CD14-positive monocyte (primary cell): ENCODE measurements around the gene UFSP2. TPM values are rescaled to one million over a fixed set of nuclear protein-coding genes. Genes with fewer than 3 reads are reported as not detected.

ENCODE experiments used
- DNase-seq, 3 donors: peaks; one replicate each; pipeline ENCODE4 v3.0.0-alpha.2; 2011 to 2022
- H2AFZ ChIP-seq: 2 replicates; pipeline ENCODE4 v1.6.0; 2012; ENCODE audit warnings: mild to moderate bottlenecking, low read depth, low read length, inconsistent platforms; ENCODE audit not compliant: insufficient read depth, poor library complexity, severe bottlenecking
- H3K27ac ChIP-seq, 2 donors: 1 replicate in 1 of 2; 2 replicates in 1 of 2; pipeline ENCODE4 v1.5.1; 2012 to 2013; ENCODE audit warnings: low read length in 2 of 2, control low read depth in 1 of 2, inconsistent platforms in 1 of 2, low read depth in 1 of 2, mild to moderate bottlenecking in 1 of 2
- H3K27me3 ChIP-seq, 2 donors: one replicate each; pipeline versions ENCODE4 v1.6.0 to v1.6.1; 2011 to 2013; ENCODE audit warnings: low read length in 2 of 2; ENCODE audit not compliant: control insufficient read depth in 2 of 2, insufficient read depth in 2 of 2
- H3K36me3 ChIP-seq, 2 donors: replicated peaks in 1 of 2; 1 replicate in 1 of 2; 2 replicates in 1 of 2; pipeline versions ENCODE4 v1.5.1 to v1.6.1; 2012 to 2013; ENCODE audit warnings: low read length in 2 of 2, control low read depth in 1 of 2, inconsistent platforms in 1 of 2, mild to moderate bottlenecking in 1 of 2; ENCODE audit not compliant: insufficient read depth in 2 of 2, control insufficient read depth in 1 of 2
- H3K4me1 ChIP-seq, 2 donors: 1 replicate in 1 of 2; 2 replicates in 1 of 2; pipeline versions ENCODE4 v1.5.1 to v1.6.1; 2012 to 2013; ENCODE audit warnings: low read length in 2 of 2, control low read depth in 1 of 2, inconsistent platforms in 1 of 2, mild to moderate bottlenecking in 1 of 2, moderate library complexity in 1 of 2; ENCODE audit not compliant: insufficient read depth in 2 of 2, control insufficient read depth in 1 of 2
- H3K4me2 ChIP-seq: replicated peaks from 2 replicates; pipeline ENCODE3; 2012; ENCODE audit warnings: low read length, moderate library complexity, mild to moderate bottlenecking; ENCODE audit not compliant: poor library complexity, severe bottlenecking; ENCODE audit errors: extremely low read depth
- H3K4me3 ChIP-seq, 3 experiments: fragments of 200-600 bp in 1 of 3; sonication (generic) in 1 of 3; replicated peaks in 1 of 3; 1 replicate in 2 of 3; 2 replicates in 1 of 3; pipeline ENCODE4 v1.5.1; 2011 to 2013; ENCODE audit warnings: low read length in 3 of 3, mild to moderate bottlenecking in 3 of 3, control low read depth in 2 of 3, low read depth in 2 of 3, inconsistent platforms in 1 of 3, moderate library complexity in 1 of 3
- H3K79me2 ChIP-seq: 2 replicates; pipeline ENCODE4 v1.6.0; 2012; ENCODE audit warnings: mild to moderate bottlenecking, control low read depth, inconsistent platforms, low read length, moderate library complexity; ENCODE audit not compliant: insufficient read depth
- H3K9ac ChIP-seq: 2 replicates; pipeline ENCODE4 v1.6.0; 2017; ENCODE audit warnings: low read length, mild to moderate bottlenecking; ENCODE audit not compliant: insufficient read depth, poor library complexity, severe bottlenecking
- H3K9me3 ChIP-seq, 2 donors: replicated peaks in 1 of 2; 1 replicate in 1 of 2; 2 replicates in 1 of 2; pipeline versions ENCODE4 v1.5.1 to v1.6.1; 2012 to 2013; ENCODE audit warnings: low read length in 2 of 2, control low read depth in 1 of 2; ENCODE audit not compliant: control insufficient read depth in 1 of 2, insufficient read depth in 1 of 2
- H4K20me1 ChIP-seq: 2 replicates; pipeline ENCODE4 v1.6.0; 2012; ENCODE audit warnings: mild to moderate bottlenecking, low read length, control low read depth, moderate library complexity; ENCODE audit not compliant: insufficient read depth
- H3K27ac Mint-ChIP-seq, 7 donors: one replicate each; pipeline ENCODE4 v1.8.0; 2020; ENCODE audit warnings: mild to moderate bottlenecking in 7 of 7, mixed read lengths in 7 of 7, moderate library complexity in 6 of 7, inconsistent platforms in 2 of 7
- H3K27me3 Mint-ChIP-seq, 3 donors: one replicate each; pipeline ENCODE4 v1.8.0; 2021 to 2022; ENCODE audit warnings: low read depth in 3 of 3, mild to moderate bottlenecking in 3 of 3, mixed read lengths in 3 of 3, moderate library complexity in 3 of 3, inconsistent platforms in 1 of 3
- H3K36me3 Mint-ChIP-seq, 2 donors: one replicate each; pipeline ENCODE4 v1.8.0; 2020; ENCODE audit warnings: mixed read lengths in 2 of 2, inconsistent platforms in 1 of 2, mild to moderate bottlenecking in 1 of 2
- H3K4me1 Mint-ChIP-seq: one replicate; pipeline ENCODE4 v1.8.0; 2020; ENCODE audit warnings: mild to moderate bottlenecking, mixed read lengths
- H3K4me3 Mint-ChIP-seq, 2 donors: one replicate each; pipeline ENCODE4 v1.8.0; 2020; ENCODE audit warnings: mild to moderate bottlenecking in 2 of 2, mixed read lengths in 2 of 2, moderate library complexity in 1 of 2
- H3K9me3 Mint-ChIP-seq, 7 donors: one replicate each; pipeline ENCODE4 v1.8.0; 2020 to 2022; ENCODE audit warnings: mixed read lengths in 7 of 7, mild to moderate bottlenecking in 6 of 7, moderate library complexity in 6 of 7, inconsistent platforms in 2 of 7
- CTCF ChIP-seq: fragments of 200-600 bp; IDR thresholded peaks from one replicate; pipeline ENCODE4 v1.8.0; 2022; ENCODE audit warnings: antibody characterized with exemption, mild to moderate bottlenecking
- WGBS: methylation state at CpG from one replicate; pipeline ENCODE4 v1.1.5; 2013; ENCODE audit warnings: missing lambda C conversion rate; ENCODE audit not compliant: insufficient coverage; 5-methylcytosine and 5-hydroxymethylcytosine counted together
- intact Hi-C, 2 donors: fragments of 100-400 bp; cut with micrococcal nuclease; formaldehyde crosslinking; loops; one replicate each; pipeline versions ENCODE4 v1.15.0 to v1.15.1; 2023
- polyA plus RNA-seq, 3 donors: library from polyadenylated mRNA; depleted of rRNA in 1 of 3; unstranded in 2 of 3; stranded (reverse) in 1 of 3; fragments of 300-500 nt in 2 of 3; fragments of >200 nt in 1 of 3; fragmentation: Illumina TruSeq in 2 of 3; gene quantifications; 1 replicate in 2 of 3; 2 replicates in 1 of 3; pipeline ENCODE4 v1.2.3, GENCODE V29; 2012 to 2021

The UFSP2 gene
- polyA plus RNA-seq, 3 donors, result 6.8 to 23.5 (median 13.8) TPM

- no peak overlapping the region for H3K9ac ChIP-seq
- H3K27ac Mint-ChIP-seq, result peak overlapping the region; percentile 66 to 85 (median 73)
- 52% methylated on average over 4 of the region's 6 CpGs for WGBS
- peak; percentile 40 to 61 (median 50) for DNase-seq
- no peak overlapping the region for H3K4me2 ChIP-seq
- TF ChIP-seq CTCF, result no peak
- H4K20me1 ChIP-seq, result no peaks in the 10 kb centered on the region
- intact Hi-C loops, result no loop called here
- H3K9me3 ChIP-seq, result no peaks in the 10 kb centered on the region
- peaks cover 0 to 3% (median 1%) of the 10 kb centered on the region in 7 donors for H3K9me3 Mint-ChIP-seq
- peak overlapping the region in 1 of 2 donors; percentile 70 for H3K27ac ChIP-seq
- no peak overlapping the region for H3K4me3 Mint-ChIP-seq
- no peak overlapping the region for H2AFZ ChIP-seq
- H3K4me1 Mint-ChIP-seq, result peaks cover 12% of the 10 kb centered on the region
- H3K27me3 ChIP-seq, result no peaks in the 10 kb centered on the region
- peaks cover 53 to 77% of the 10 kb centered on the region in 2 donors for H3K36me3 Mint-ChIP-seq
- H3K4me1 ChIP-seq, result peaks cover 4 to 5% of the 10 kb centered on the region in 2 donors
- no peaks in the 10 kb centered on the region for H3K79me2 ChIP-seq
- H3K27me3 Mint-ChIP-seq, result no peaks in the 10 kb centered on the region
- peaks cover 31 to 67% of the 10 kb centered on the region in 2 donors for H3K36me3 ChIP-seq
- H3K4me3 ChIP-seq, result no peak overlapping the region
These were observed 20.3 kb downstream of the UFSP2 start for GRCh38 chr4:185405296-185405999.

GRCh38 chr4:185404031-185404430 lies 21.7 kb downstream of the UFSP2 start:
- H3K9me3 Mint-ChIP-seq, result peaks cover 0 to 1% (median 0%) of the 10 kb centered on the region in 7 donors
- peaks cover 42 to 76% of the 10 kb centered on the region in 2 donors for H3K36me3 ChIP-seq
- no peak overlapping the region for H3K4me2 ChIP-seq
- no peaks in the 10 kb centered on the region for H3K79me2 ChIP-seq
- H3K4me1 ChIP-seq, result peaks cover 4 to 5% of the 10 kb centered on the region in 2 donors
- no peaks in the 10 kb centered on the region for H3K27me3 ChIP-seq
- peaks cover 64 to 81% of the 10 kb centered on the region in 2 donors for H3K36me3 Mint-ChIP-seq
- intact Hi-C loops, result no loop called here
- H2AFZ ChIP-seq, result no peak overlapping the region
- DNase-seq, result no peak
- no peaks in the 10 kb centered on the region for H3K9me3 ChIP-seq
- H3K27ac ChIP-seq, result no peak overlapping the region
- H3K27ac Mint-ChIP-seq, result no peak overlapping the region
- no peak overlapping the region for H3K4me3 ChIP-seq
- no peak for TF ChIP-seq CTCF
- H4K20me1 ChIP-seq, result no peaks in the 10 kb centered on the region
- H3K4me1 Mint-ChIP-seq, result peaks cover 12% of the 10 kb centered on the region
- WGBS, result 100% methylated on average over 4 of the region's 4 CpGs
- no peak overlapping the region for H3K9ac ChIP-seq
- H3K4me3 Mint-ChIP-seq, result no peak overlapping the region
- no peaks in the 10 kb centered on the region for H3K27me3 Mint-ChIP-seq
